GM06990 (cell line): ENCODE measurements around the gene SLC35E2B.
A peak's percentile ranks its signal among the peaks of the same experiment; 100 is the strongest.

ENCODE experiments used
- DNase-seq: peaks from one replicate; pipeline ENCODE4 v3.0.0-alpha.2; 2011; ENCODE audit not compliant: insufficient read length; ENCODE audit errors: extremely low read depth
- H3K27me3 ChIP-seq: replicated peaks from 2 replicates; pipeline ENCODE4 v1.6.0; 2011; ENCODE audit warnings: low read length; ENCODE audit not compliant: control insufficient read depth, insufficient read depth
- H3K36me3 ChIP-seq: 2 replicates; pipeline ENCODE4 v1.5.1; 2011; ENCODE audit warnings: low read length; ENCODE audit not compliant: control insufficient read depth, insufficient read depth
- H3K4me3 ChIP-seq: replicated peaks from 2 replicates; pipeline ENCODE4 v1.5.1; 2011; ENCODE audit warnings: low read depth, mild to moderate bottlenecking, control low read depth, low read length
- CTCF ChIP-seq: IDR thresholded peaks from 2 replicates; pipeline ENCODE4 v1.5.1; 2011; ENCODE audit warnings: low read length, control low read depth, mild to moderate bottlenecking, inconsistent platforms; ENCODE audit not compliant: insufficient read depth, poor library complexity, severe bottlenecking

Gene SLC35E2B

DNA sequence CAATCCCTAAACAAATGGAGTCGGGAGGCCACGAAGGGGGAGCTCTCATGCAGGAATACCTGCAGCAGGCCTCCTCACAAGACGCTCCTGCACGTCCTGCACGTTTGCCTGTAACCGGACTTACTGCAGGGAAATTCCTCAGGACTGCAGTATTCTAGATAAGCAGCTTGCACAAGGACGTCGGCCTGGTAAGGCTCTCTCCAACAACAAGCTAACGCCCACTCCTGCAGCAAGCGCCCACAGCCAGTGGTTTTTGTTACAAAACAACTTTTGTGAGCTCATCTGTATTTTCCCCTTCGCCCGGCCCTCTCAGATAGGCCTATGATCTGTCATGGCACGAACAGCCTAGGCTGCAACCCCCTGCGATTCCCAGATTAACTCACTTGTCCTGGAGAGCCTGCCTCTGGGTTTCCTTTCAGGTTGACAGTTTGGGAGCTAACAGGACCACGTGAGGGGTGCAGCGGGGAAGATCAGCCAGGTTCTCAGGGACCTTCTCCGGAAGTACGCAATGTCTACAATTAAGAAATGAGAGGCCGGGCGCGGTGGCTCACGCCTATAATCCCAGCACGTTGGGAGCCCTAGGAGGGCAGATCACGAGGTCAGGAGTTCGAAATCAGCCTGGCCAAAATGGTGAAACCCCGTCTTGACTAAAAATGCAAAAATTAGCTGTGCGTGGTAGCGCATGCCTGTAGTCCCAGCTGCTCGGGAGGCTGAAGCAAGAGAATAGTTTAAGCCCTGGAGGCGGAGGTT is 78.2 kb downstream of the SLC35E2B start:
- peak; percentile 44 for DNase-seq
- H3K27me3 ChIP-seq, result no peaks in the 10 kb centered on the region
- no peak for TF ChIP-seq CTCF
- H3K4me3 ChIP-seq, result peak overlapping the region; percentile 98
- H3K36me3 ChIP-seq, result 0 out of 2 replicates have a peak, but pooled peaks cover 2% of the 10 kb centered on the region

GRCh38 chr1:1613509-1614082 is 79.0 kb downstream of the SLC35E2B start:
- Histone ChIP-seq H3K4me3 (peak overlapping the region; percentile 98; the same call in 1 of the 2 replicates), H3K36me3 (0 out of 2 replicates have a peak, but pooled peaks cover 2% of the 10 kb centered on the region), H3K27me3 (no peaks in the 10 kb centered on the region)
- TF ChIP-seq CTCF, result no peak
- DNase-seq, result no peak

- H3K36me3 ChIP-seq, result no peaks in the 10 kb centered on the region
- DNase-seq, result no peak
- TF ChIP-seq CTCF, result no peak
Observed at GRCh38 chr1:1612104-1612400, 80.5 kb downstream of the SLC35E2B start.

GRCh38 chr1:1610796-1611195 is 81.8 kb downstream of the SLC35E2B start:
- TF ChIP-seq CTCF, result no peak
- no peaks in the 10 kb centered on the region for H3K36me3 ChIP-seq
- no peaks in the 10 kb centered on the region for H3K27me3 ChIP-seq
- DNase-seq, result no peak
- H3K4me3 ChIP-seq, result no peak overlapping the region

More at GRCh38 chr1:1612104-1612400, 80.5 kb downstream of the SLC35E2B start:
- Histone ChIP-seq H3K27me3 (no peaks in the 10 kb centered on the region), H3K4me3 (no peak overlapping the region)

DNA sequence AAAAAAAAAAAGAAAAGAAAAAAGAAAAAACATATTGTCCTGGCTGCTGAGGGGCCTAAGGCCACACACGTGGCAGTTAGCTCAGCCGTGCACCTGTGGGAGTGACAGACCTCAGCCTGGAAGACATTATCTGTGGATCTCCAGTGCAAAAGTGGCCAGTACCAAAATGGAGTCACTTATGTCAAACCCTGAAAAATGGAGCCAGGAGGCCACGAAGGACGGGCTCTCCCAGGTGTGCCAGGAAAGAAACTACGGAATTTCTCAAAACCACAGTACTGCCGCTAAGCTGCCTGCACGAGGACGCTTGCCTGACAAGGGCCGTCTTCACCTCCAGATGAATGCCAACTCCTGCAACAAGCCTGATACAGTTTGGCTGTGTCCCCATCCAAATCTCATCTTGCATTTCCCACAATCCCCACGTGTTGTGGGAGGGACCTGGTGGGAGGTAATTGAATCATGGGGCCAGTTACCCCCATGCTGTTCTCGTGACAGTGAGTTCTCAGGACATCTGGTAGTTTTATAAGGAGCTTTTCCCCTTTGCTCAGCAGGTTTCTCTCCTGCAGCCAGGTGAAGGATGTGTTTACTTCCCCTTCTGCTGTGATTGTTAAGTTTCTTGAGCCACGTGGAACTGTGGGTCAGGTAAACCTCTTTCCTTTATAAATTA is 82.6 kb downstream of the SLC35E2B start:
- H3K4me3 ChIP-seq, result no peak overlapping the region
- TF ChIP-seq CTCF, result no peak
- H3K27me3 ChIP-seq, result no peaks in the 10 kb centered on the region
- DNase-seq, result no peak
- no peaks in the 10 kb centered on the region for H3K36me3 ChIP-seq
